ENCODE data around the gene ARL1.
"Not testable (repeated sequence)": the region's sequence is repeated elsewhere in the genome, so short reads cannot be mapped to it uniquely, and the experiment has no call there.

Gene ARL1

GRCh38 chr12:101430456-101430855 lies 22.9 kb upstream of the ARL1 start:
- no peaks in the 10 kb centered on the region for H3K9me3 ChIP-seq
- TF ChIP-seq CTCF (IDR thresholded peaks at IDR 0.05): no peak
- no peaks in the 10 kb centered on the region for H3K4me1 ChIP-seq (ENCODE audit: control insufficient read depth in 1 of 2, insufficient read depth in 1 of 2, low read depth in 1 of 2, low read length in 1 of 2)
- H3K36me3 ChIP-seq: no peaks in the 10 kb centered on the region
- no peaks in the 10 kb centered on the region for H3K27me3 ChIP-seq
- no peak overlapping the region for H3K27ac ChIP-seq
- no peak overlapping the region for H3K4me3 ChIP-seq (ENCODE audit: low read depth in 1 of 2, low read length in 1 of 2)

- H3K36me3 ChIP-seq: no peaks in the 10 kb centered on the region
- H3K4me1 ChIP-seq (ENCODE audit: control insufficient read depth in 1 of 2, insufficient read depth in 1 of 2, low read depth in 1 of 2, low read length in 1 of 2): no peaks in the 10 kb centered on the region
- no peaks in the 10 kb centered on the region for H3K9me3 ChIP-seq
- H3K27ac ChIP-seq: no peak overlapping the region
- H3K27me3 ChIP-seq: no peaks in the 10 kb centered on the region
- TF ChIP-seq CTCF (IDR thresholded peaks at IDR 0.05): no peak
- no peak overlapping the region for H3K4me3 ChIP-seq (ENCODE audit: low read depth in 1 of 2, low read length in 1 of 2)
These were observed 17.0 kb upstream of the ARL1 start for GRCh38 chr12:101424620-101425019.

GRCh38 chr12:101422066-101422465 lies 14.5 kb upstream of the ARL1 start:
- not testable (repeated sequence) for H3K4me1 ChIP-seq (ENCODE audit: control insufficient read depth in 1 of 2, insufficient read depth in 1 of 2, low read depth in 1 of 2, low read length in 1 of 2); H3K27me3 ChIP-seq

GRCh38 chr12:101415228-101415627 lies 7.7 kb upstream of the ARL1 start:
- no peak for TF ChIP-seq CTCF (IDR thresholded peaks at IDR 0.05)
- H3K36me3 ChIP-seq: no peaks in the 10 kb centered on the region
- no peak overlapping the region for H3K4me3 ChIP-seq (ENCODE audit: low read depth in 1 of 2, low read length in 1 of 2)
- no peaks in the 10 kb centered on the region for H3K4me1 ChIP-seq (ENCODE audit: control insufficient read depth in 1 of 2, insufficient read depth in 1 of 2, low read depth in 1 of 2, low read length in 1 of 2)
- H3K27me3 ChIP-seq: no peaks in the 10 kb centered on the region
- H3K27ac ChIP-seq: no peak overlapping the region
- H3K9me3 ChIP-seq: no peaks in the 10 kb centered on the region

More at GRCh38 chr12:101422066-101422465, 14.5 kb upstream of the ARL1 start:
- not testable (repeated sequence) for H3K4me3 ChIP-seq (ENCODE audit: low read depth in 1 of 2, low read length in 1 of 2); H3K36me3 ChIP-seq; H3K9me3 ChIP-seq; H3K27ac ChIP-seq

- no peaks in the 10 kb centered on the region for H3K27me3 ChIP-seq
- H3K9me3 ChIP-seq: no peaks in the 10 kb centered on the region
- H3K4me3 ChIP-seq (ENCODE audit: low read depth in 1 of 2, low read length in 1 of 2): no peak overlapping the region
- no peak overlapping the region for H3K27ac ChIP-seq
- H3K36me3 ChIP-seq: no peaks in the 10 kb centered on the region
- TF ChIP-seq CTCF (IDR thresholded peaks at IDR 0.05): no peak
- no peaks in the 10 kb centered on the region for H3K4me1 ChIP-seq (ENCODE audit: control insufficient read depth in 1 of 2, insufficient read depth in 1 of 2, low read depth in 1 of 2, low read length in 1 of 2)
These were observed 7.1 kb upstream of the ARL1 start for GRCh38 chr12:101414533-101415119.

GRCh38 chr12:101410169-101410568 lies 2.6 kb upstream of the ARL1 start:
- peaks cover 13% of the 10 kb centered on the region in 2 experiments for H3K4me1 ChIP-seq (ENCODE audit: control insufficient read depth in 1 of 2, insufficient read depth in 1 of 2, low read depth in 1 of 2, low read length in 1 of 2)
- H3K36me3 ChIP-seq, H3K27ac ChIP-seq: not testable (repeated sequence)

GRCh38 chr12:101407049-101407435 lies 530 bp downstream of the ARL1 start:
- Histone ChIP-seq H3K27ac (peak overlapping the region; percentile 72), H3K36me3 (peaks cover 4% of the 10 kb centered on the region), H3K4me3 (ENCODE audit: low read depth in 1 of 2, low read length in 1 of 2) (peak overlapping the region; percentile 70 to 75), H3K27me3 (no peaks in the 10 kb centered on the region), H3K9me3 (no peaks in the 10 kb centered on the region), H3K4me1 (ENCODE audit: control insufficient read depth in 1 of 2, insufficient read depth in 1 of 2, low read depth in 1 of 2, low read length in 1 of 2) (peaks cover 13% of the 10 kb centered on the region in 2 experiments)
- TF ChIP-seq CTCF (IDR thresholded peaks at IDR 0.05): no peak

More at GRCh38 chr12:101410169-101410568, 2.6 kb upstream of the ARL1 start:
- not testable (repeated sequence) for H3K9me3 ChIP-seq; H3K4me3 ChIP-seq (ENCODE audit: low read depth in 1 of 2, low read length in 1 of 2); H3K27me3 ChIP-seq

- H3K9me3 ChIP-seq; H3K27ac ChIP-seq; H3K4me3 ChIP-seq (ENCODE audit: low read depth in 1 of 2, low read length in 1 of 2); H3K27me3 ChIP-seq; H3K4me1 ChIP-seq (ENCODE audit: control insufficient read depth in 1 of 2, insufficient read depth in 1 of 2, low read depth in 1 of 2, low read length in 1 of 2): not testable (repeated sequence)
- H3K36me3 ChIP-seq: peaks cover 42% of the 10 kb centered on the region
These were observed 16.4 kb downstream of the ARL1 start for GRCh38 chr12:101391181-101391580.

All from neutrophil (primary cell).